ENCODE results near the gene MDN1.
"Not testable (repeated sequence)": the region's sequence is repeated elsewhere in the genome, so short reads cannot be mapped to it uniquely, and the experiment has no call there.

MDN1 gene

GRCh38 chr6:89763550-89763949 lies 56.0 kb downstream of the MDN1 start:
- no peak for DNase-seq (ENCODE audit: low spot score)

GRCh38 chr6:89758830-89759229 lies 60.8 kb downstream of the MDN1 start:
- DNase-seq (ENCODE audit: low spot score): no peak

- no peak for DNase-seq (ENCODE audit: low spot score)
Measured at GRCh38 chr6:89750338-89750737, 69.3 kb downstream of the MDN1 start.

GRCh38 chr6:89749918-89750317 lies 69.7 kb downstream of the MDN1 start:
- DNase-seq (ENCODE audit: low spot score): no peak

GRCh38 chr6:89745716-89746115 lies 73.9 kb downstream of the MDN1 start:
- no peak for DNase-seq (ENCODE audit: low spot score)

GRCh38 chr6:89745096-89745495 lies 74.5 kb downstream of the MDN1 start:
- DNase-seq (ENCODE audit: low spot score): no peak

GRCh38 chr6:89736893-89737292 lies 82.7 kb downstream of the MDN1 start:
- DNase-seq (ENCODE audit: low spot score): no peak

GRCh38 chr6:89734526-89734925 lies 85.1 kb downstream of the MDN1 start:
- no peak for DNase-seq (ENCODE audit: low spot score)

GRCh38 chr6:89731924-89732567 lies 87.5 kb downstream of the MDN1 start:
- no peak for DNase-seq (ENCODE audit: low spot score)

GRCh38 chr6:89731262-89731661 lies 88.3 kb downstream of the MDN1 start:
- not testable (repeated sequence) for DNase-seq (ENCODE audit: low spot score)

GRCh38 chr6:89729818-89730217 lies 89.8 kb downstream of the MDN1 start:
- no peak for DNase-seq (ENCODE audit: low spot score)

- no peak for DNase-seq (ENCODE audit: low spot score)
Measured at GRCh38 chr6:89727501-89727900, 92.1 kb downstream of the MDN1 start.

- no peak for DNase-seq (ENCODE audit: low spot score)
Measured at GRCh38 chr6:89724981-89725380, 94.6 kb downstream of the MDN1 start.

- no peak for DNase-seq (ENCODE audit: low spot score)
Measured at GRCh38 chr6:89723046-89723445, 96.5 kb downstream of the MDN1 start.

GRCh38 chr6:89716532-89716931 lies 103.1 kb downstream of the MDN1 start:
- no peak for DNase-seq (ENCODE audit: low spot score)

- DNase-seq (ENCODE audit: low spot score): no peak
Measured at GRCh38 chr6:89711801-89712200, 107.8 kb downstream of the MDN1 start.

GRCh38 chr6:89708316-89708715 lies 111.3 kb downstream of the MDN1 start:
- DNase-seq (ENCODE audit: low spot score): no peak

GRCh38 chr6:89707766-89708165 lies 111.8 kb downstream of the MDN1 start:
- no peak for DNase-seq (ENCODE audit: low spot score)

- no peak for DNase-seq (ENCODE audit: low spot score)
Measured at GRCh38 chr6:89706121-89706520, 113.5 kb downstream of the MDN1 start.

- DNase-seq (ENCODE audit: low spot score): no peak
Measured at GRCh38 chr6:89703292-89703691, 116.3 kb downstream of the MDN1 start.

- no peak for DNase-seq (ENCODE audit: low spot score)
Measured at GRCh38 chr6:89702349-89702748, 117.2 kb downstream of the MDN1 start.

- DNase-seq (ENCODE audit: low spot score): no peak
Measured at GRCh38 chr6:89695667-89696066, 123.9 kb downstream of the MDN1 start.

GRCh38 chr6:89694428-89694827 lies 125.2 kb downstream of the MDN1 start:
- no peak for DNase-seq (ENCODE audit: low spot score)

- no peak for DNase-seq (ENCODE audit: low spot score)
Measured at GRCh38 chr6:89693207-89693606, 126.4 kb downstream of the MDN1 start.

GRCh38 chr6:89692256-89692655 lies 127.3 kb downstream of the MDN1 start:
- no peak for DNase-seq (ENCODE audit: low spot score)

Measured in cerebellar cortex (tissue), 1 donor.